H9 (cell line): Measurements from ENCODE around the gene ADAM19. TPM values are rescaled to one million over a fixed set of nuclear protein-coding genes. Genes with fewer than 3 reads are reported as not detected.

Source experiments
- DNase-seq: peaks from one replicate; pipeline ENCODE4 v3.0.0-alpha.2; 2017
- H2AFZ ChIP-seq: one replicate; pipeline ENCODE4 v1.6.1; 2013; ENCODE audit warnings: mild to moderate bottlenecking, low read length, control low read depth, moderate library complexity
- H2AK5ac ChIP-seq: 2 replicates; pipeline ENCODE4 v1.6.1; 2013; ENCODE audit warnings: low read length, control low read depth, mixed read lengths; ENCODE audit not compliant: insufficient read length
- H2BK120ac ChIP-seq: one replicate; pipeline ENCODE4 v1.6.1; 2013; ENCODE audit warnings: low read depth, mild to moderate bottlenecking, low read length, control low read depth, inconsistent platforms; ENCODE audit not compliant: poor library complexity, severe bottlenecking
- H2BK12ac ChIP-seq: 2 replicates; pipeline ENCODE4 v1.6.1; 2013; ENCODE audit warnings: low read length, control low read depth, mixed read lengths, low read depth; ENCODE audit not compliant: insufficient read length
- H2BK15ac ChIP-seq: 2 replicates; pipeline ENCODE4 v1.6.1; 2013; ENCODE audit warnings: low read depth, low read length, control low read depth
- H2BK20ac ChIP-seq: one replicate; pipeline ENCODE4 v1.6.1; 2013; ENCODE audit warnings: low read depth, mild to moderate bottlenecking, low read length, control low read depth, inconsistent platforms; ENCODE audit not compliant: poor library complexity, severe bottlenecking
- H2BK5ac ChIP-seq: 2 replicates; pipeline ENCODE4 v1.6.1; 2013; ENCODE audit warnings: low read length, control low read depth, mixed read lengths; ENCODE audit not compliant: insufficient read length
- H3K14ac ChIP-seq: 2 replicates; pipeline ENCODE4 v1.6.1; 2013; ENCODE audit warnings: low read length, control low read depth; ENCODE audit not compliant: insufficient read depth
- H3K18ac ChIP-seq: 2 replicates; pipeline ENCODE4 v1.6.1; 2013; ENCODE audit warnings: low read depth, mild to moderate bottlenecking, mixed read lengths, low read length, control low read depth; ENCODE audit not compliant: insufficient read length
- H3K23ac ChIP-seq: 2 replicates; pipeline ENCODE4 v1.6.1; 2013; ENCODE audit warnings: low read length, control low read depth, mixed read lengths, low read depth; ENCODE audit not compliant: insufficient read length
- H3K23me2 ChIP-seq: 2 replicates; pipeline ENCODE4 v1.6.1; 2013; ENCODE audit warnings: low read depth, mild to moderate bottlenecking, mixed read lengths, low read length, control low read depth; ENCODE audit not compliant: insufficient read length, poor library complexity, severe bottlenecking
- H3K27ac ChIP-seq: 2 replicates; pipeline ENCODE4 v1.5.1; 2013; ENCODE audit warnings: low read length, control low read depth, mixed read lengths, low read depth; ENCODE audit not compliant: insufficient read length
- H3K27me3 ChIP-seq: 2 replicates; pipeline ENCODE4 v1.6.1; 2013; ENCODE audit warnings: low read length, control low read depth, inconsistent platforms; ENCODE audit not compliant: insufficient read depth
- H3K4ac ChIP-seq: 2 replicates; pipeline ENCODE4 v1.6.1; 2013; ENCODE audit warnings: low read depth, mild to moderate bottlenecking, control low read depth, inconsistent platforms, low read length, moderate library complexity
- H3K4me1 ChIP-seq: 2 replicates; pipeline ENCODE4 v1.6.1; 2013; ENCODE audit warnings: low read length, control low read depth, inconsistent platforms; ENCODE audit not compliant: insufficient read depth
- H3K4me2 ChIP-seq: 2 replicates; pipeline ENCODE4 v1.6.1; 2013; ENCODE audit warnings: low read length, control low read depth, mixed read lengths; ENCODE audit not compliant: insufficient read length, insufficient read depth
- H3K56ac ChIP-seq: 2 replicates; pipeline ENCODE4 v1.6.1; 2013; ENCODE audit warnings: low read depth, mild to moderate bottlenecking, mixed read lengths, low read length, control low read depth; ENCODE audit not compliant: insufficient read length
- H3K79me1 ChIP-seq: 2 replicates; pipeline ENCODE4 v1.6.1; 2013; ENCODE audit warnings: low read depth, mild to moderate bottlenecking, moderate library complexity, low read length, control low read depth, inconsistent platforms; ENCODE audit not compliant: insufficient read depth, poor library complexity, severe bottlenecking
- H3K79me2 ChIP-seq: 2 replicates; pipeline ENCODE4 v1.6.1; 2013; ENCODE audit warnings: low read length, control low read depth, inconsistent platforms; ENCODE audit not compliant: insufficient read depth
- H3K9ac ChIP-seq: 2 replicates; pipeline ENCODE4 v1.6.1; 2013; ENCODE audit warnings: low read length, control low read depth, mixed read lengths; ENCODE audit not compliant: insufficient read length; ENCODE audit errors: extremely low read depth
- H3K9me3 ChIP-seq: one replicate; pipeline ENCODE4 v1.6.1; 2013; ENCODE audit warnings: low read depth, low read length, inconsistent platforms; ENCODE audit not compliant: control insufficient read depth
- H3T11ph ChIP-seq: one replicate; pipeline ENCODE4 v1.6.1; 2013; ENCODE audit warnings: mild to moderate bottlenecking, low read length, control low read depth, inconsistent platforms
- H4K20me1 ChIP-seq: one replicate; pipeline ENCODE4 v1.6.1; 2013; ENCODE audit not compliant: control insufficient read depth, insufficient read length, insufficient read depth
- H4K5ac ChIP-seq: 2 replicates; pipeline ENCODE4 v1.6.1; 2013; ENCODE audit warnings: low read depth, mild to moderate bottlenecking, mixed read lengths, low read length, control low read depth; ENCODE audit not compliant: insufficient read length
- H4K8ac ChIP-seq: replicated peaks from 2 replicates; pipeline ENCODE4 v1.6.1; 2013; ENCODE audit warnings: low read length, control low read depth, mixed read lengths, low read depth; ENCODE audit not compliant: insufficient read length
- H4K91ac ChIP-seq: 2 replicates; pipeline ENCODE4 v1.6.1; 2013; ENCODE audit warnings: low read depth, mild to moderate bottlenecking, moderate library complexity, mixed read lengths, low read length, control low read depth; ENCODE audit not compliant: insufficient read length
- H3K27ac Mint-ChIP-seq, 3 experiments: 2 replicates in 2 of 3; 3 replicates in 1 of 3; pipeline ENCODE4 v1.8.0; 2020 to 2021; ENCODE audit warnings: mixed read lengths in 3 of 3, mild to moderate bottlenecking in 1 of 3, moderate library complexity in 1 of 3
- H3K27me3 Mint-ChIP-seq: 2 replicates; pipeline ENCODE4 v1.8.0; 2021; ENCODE audit warnings: low read depth, mild to moderate bottlenecking, moderate library complexity, mixed read lengths
- H3K36me3 Mint-ChIP-seq, 3 experiments: 2 replicates in 2 of 3; 3 replicates in 1 of 3; pipeline ENCODE4 v1.8.0; 2020 to 2021; ENCODE audit warnings: low read depth in 3 of 3, mixed read lengths in 3 of 3; ENCODE audit not compliant: insufficient read depth in 1 of 3
- H3K4me1 Mint-ChIP-seq, 2 experiments: 2 replicates each; pipeline ENCODE4 v1.8.0; 2020; ENCODE audit warnings: mixed read lengths in 2 of 2
- H3K4me3 Mint-ChIP-seq, 2 experiments: 2 replicates in 1 of 2; 3 replicates in 1 of 2; pipeline ENCODE4 v1.8.0; 2020 to 2021; ENCODE audit warnings: mild to moderate bottlenecking in 2 of 2, mixed read lengths in 2 of 2, moderate library complexity in 1 of 2
- H3K9me3 Mint-ChIP-seq, 2 experiments: 2 replicates in 1 of 2; 3 replicates in 1 of 2; pipeline ENCODE4 v1.8.0; 2020; ENCODE audit warnings: mild to moderate bottlenecking in 2 of 2, mixed read lengths in 2 of 2, moderate library complexity in 1 of 2
- total RNA-seq: library from RNA; stranded (reverse); gene quantifications from 2 replicates; pipeline ENCODE4 v1.2.1, GENCODE V29; 2021
- TF ChIP-seq, protein P1 (sequence below): fragments of 200-600 bp; sonication (generic); conservative IDR thresholded peaks from 3 replicates; pipeline ENCODE4 v1.8.0; 2021; ENCODE audit warnings: antibody characterized with exemption, mild to moderate bottlenecking

Gene ADAM19
- total RNA-seq, 1 experiment from 2014 or later: 9.9 TPM

DNA sequence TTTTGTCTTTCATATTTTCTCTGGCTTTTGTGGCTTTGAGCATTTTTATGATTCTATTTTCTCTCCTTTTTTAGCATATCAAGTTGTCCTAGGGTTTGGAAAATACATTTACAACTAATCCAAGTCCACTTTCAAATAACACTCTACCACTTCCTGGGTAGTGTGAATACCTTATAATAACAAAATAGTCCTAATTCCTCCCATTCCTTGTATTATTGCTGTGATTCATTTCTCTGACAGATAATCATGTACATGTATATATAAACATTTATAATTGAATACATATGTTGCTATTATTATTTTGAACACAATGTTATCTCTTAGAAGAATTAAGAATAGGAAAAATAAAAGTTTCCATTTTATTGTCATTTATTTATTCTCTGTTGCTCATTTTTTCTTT, 14.9 kb upstream of the ADAM19 start:
- Histone ChIP-seq H2AK5ac (no peak overlapping the region), H2AFZ (no peak overlapping the region), H3K9me3 (no peaks in the 10 kb centered on the region), H3K14ac (no peak overlapping the region), H4K91ac (no peak overlapping the region), H3K27ac (no peak overlapping the region), H3K18ac (no peak overlapping the region), H4K8ac (no peak overlapping the region), H3K27me3 (no peaks in the 10 kb centered on the region), H3K79me1 (no peaks in the 10 kb centered on the region), H3T11ph (no peak overlapping the region), H3K4ac (no peak overlapping the region), H3K56ac (no peak overlapping the region), H2BK5ac (no peak overlapping the region), H4K20me1 (no peaks in the 10 kb centered on the region), H2BK120ac (no peak overlapping the region), H4K5ac (no peak overlapping the region), H2BK12ac (no peak overlapping the region), H3K4me2 (no peak overlapping the region), H3K9ac (no peak overlapping the region), H2BK20ac (no peak overlapping the region), H3K4me1 (no peaks in the 10 kb centered on the region), H3K79me2 (no peaks in the 10 kb centered on the region), H2BK15ac (no peak overlapping the region), H3K23me2 (no peaks in the 10 kb centered on the region), H3K23ac (no peak overlapping the region)
- H3K9me3 Mint-ChIP-seq: peaks cover 3% of the 10 kb centered on the region in 2 experiments; a peak in 2 of 5 replicates
- no peak overlapping the region for H3K27ac Mint-ChIP-seq
- peaks cover 0 to 6% (median 0%) of the 10 kb centered on the region in 3 experiments; a peak in 2 of 7 replicates for H3K36me3 Mint-ChIP-seq
- H3K4me3 Mint-ChIP-seq: no peak overlapping the region
- no peaks in the 10 kb centered on the region for H3K4me1 Mint-ChIP-seq
- DNase-seq: no peak
- TF ChIP-seq, protein P1, sequence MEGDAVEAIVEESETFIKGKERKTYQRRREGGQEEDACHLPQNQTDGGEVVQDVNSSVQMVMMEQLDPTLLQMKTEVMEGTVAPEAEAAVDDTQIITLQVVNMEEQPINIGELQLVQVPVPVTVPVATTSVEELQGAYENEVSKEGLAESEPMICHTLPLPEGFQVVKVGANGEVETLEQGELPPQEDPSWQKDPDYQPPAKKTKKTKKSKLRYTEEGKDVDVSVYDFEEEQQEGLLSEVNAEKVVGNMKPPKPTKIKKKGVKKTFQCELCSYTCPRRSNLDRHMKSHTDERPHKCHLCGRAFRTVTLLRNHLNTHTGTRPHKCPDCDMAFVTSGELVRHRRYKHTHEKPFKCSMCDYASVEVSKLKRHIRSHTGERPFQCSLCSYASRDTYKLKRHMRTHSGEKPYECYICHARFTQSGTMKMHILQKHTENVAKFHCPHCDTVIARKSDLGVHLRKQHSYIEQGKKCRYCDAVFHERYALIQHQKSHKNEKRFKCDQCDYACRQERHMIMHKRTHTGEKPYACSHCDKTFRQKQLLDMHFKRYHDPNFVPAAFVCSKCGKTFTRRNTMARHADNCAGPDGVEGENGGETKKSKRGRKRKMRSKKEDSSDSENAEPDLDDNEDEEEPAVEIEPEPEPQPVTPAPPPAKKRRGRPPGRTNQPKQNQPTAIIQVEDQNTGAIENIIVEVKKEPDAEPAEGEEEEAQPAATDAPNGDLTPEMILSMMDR: no peak
- H3K27me3 Mint-ChIP-seq: no peaks in the 10 kb centered on the region
